ENCODE measurements around the gene CTNNB1. TPM values are rescaled to one million over a fixed set of nuclear protein-coding genes. Genes with fewer than 3 reads are reported as not detected.
A peak's percentile ranks its signal among the peaks of the same experiment; 100 is the strongest.

The CTNNB1 gene
- total and polyA plus RNA-seq, 2 of the 13 experiments (the other 11 are each of a cell fraction or from before 2014, with no cell fraction given) = 398 to 489 TPM

DNA sequence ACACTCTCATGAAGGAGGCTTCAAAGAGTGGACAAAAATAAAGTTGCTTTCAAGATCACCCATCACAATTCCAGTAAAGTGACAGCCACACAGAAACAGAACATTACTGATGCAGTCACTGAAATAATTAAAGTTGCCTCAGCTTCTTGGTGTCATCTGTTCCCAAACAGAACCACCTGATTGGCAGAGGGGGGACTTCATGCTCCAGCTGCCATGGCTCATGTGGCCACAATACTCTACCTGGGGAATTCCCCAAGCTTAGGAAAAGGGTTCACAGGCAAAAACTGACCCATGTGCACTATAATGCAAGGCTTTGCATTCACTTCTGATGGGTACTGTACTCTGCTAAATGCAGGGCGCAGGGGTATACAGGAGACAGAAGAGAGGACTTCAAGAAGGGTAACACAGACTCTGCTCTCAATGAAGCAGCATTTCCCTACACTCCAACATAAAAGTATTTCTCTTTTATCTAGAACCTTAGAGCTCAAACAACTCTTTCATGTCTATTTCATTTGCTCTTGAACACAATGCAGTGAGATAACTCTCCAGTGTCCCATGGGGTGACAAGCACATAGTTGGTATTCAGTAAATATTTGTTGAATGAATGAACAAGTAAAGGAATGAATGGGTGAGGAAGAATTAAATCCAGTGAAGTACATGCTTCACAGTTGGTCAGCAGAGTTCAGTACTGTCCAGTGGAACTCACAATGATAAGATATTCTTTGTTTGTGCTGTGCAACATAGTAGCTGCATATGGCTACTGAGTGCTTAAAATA is 8.6 kb upstream of the CTNNB1 start:
- no peak overlapping the region for H3K4me2 ChIP-seq (ENCODE audit: low read depth, low read length)
- H3K4me1 ChIP-seq (ENCODE audit: insufficient read depth, low read length) = peaks cover 16% of the 10 kb centered on the region
- intact Hi-C loops (cut with micrococcal nuclease; ENCODE audit: unreplicated experiment) = loop anchor here (1.0 to 10.0 kb wide), 4 partner anchors 73 to 466 kb away; no protein-coding TSS in a partner anchor
- H3K27ac ChIP-seq (ENCODE audit: extremely low read length, insufficient read depth, low read length) = no peak overlapping the region
- H3K4me3 ChIP-seq (replicated peaks in 1 of 3; ENCODE audit: insufficient read depth in 1 of 3, low read depth in 2 of 3, low read length in 3 of 3) = no peak overlapping the region
- ATAC-seq (peak; percentile 40; the same call in 2 of the 3 replicates), DNase-seq (ENCODE audit: low spot score) (peak; percentile 57), FAIRE-seq (no peak)
- TF ChIP-seq ZNF24 (IDR thresholded peaks at IDR 0.05) = peak; percentile 90
- TF ChIP-seq TCF7 (IDR thresholded peaks at IDR 0.05; ENCODE audit: low read depth) = 0 out of 2 replicates have a peak, but pooled peaks have one; percentile 24
- no peak for TF ChIP-seq BRCA1 (CRISPR knock-in tag; IDR thresholded peaks at IDR 0.05)
- TF ChIP-seq, protein P1, sequence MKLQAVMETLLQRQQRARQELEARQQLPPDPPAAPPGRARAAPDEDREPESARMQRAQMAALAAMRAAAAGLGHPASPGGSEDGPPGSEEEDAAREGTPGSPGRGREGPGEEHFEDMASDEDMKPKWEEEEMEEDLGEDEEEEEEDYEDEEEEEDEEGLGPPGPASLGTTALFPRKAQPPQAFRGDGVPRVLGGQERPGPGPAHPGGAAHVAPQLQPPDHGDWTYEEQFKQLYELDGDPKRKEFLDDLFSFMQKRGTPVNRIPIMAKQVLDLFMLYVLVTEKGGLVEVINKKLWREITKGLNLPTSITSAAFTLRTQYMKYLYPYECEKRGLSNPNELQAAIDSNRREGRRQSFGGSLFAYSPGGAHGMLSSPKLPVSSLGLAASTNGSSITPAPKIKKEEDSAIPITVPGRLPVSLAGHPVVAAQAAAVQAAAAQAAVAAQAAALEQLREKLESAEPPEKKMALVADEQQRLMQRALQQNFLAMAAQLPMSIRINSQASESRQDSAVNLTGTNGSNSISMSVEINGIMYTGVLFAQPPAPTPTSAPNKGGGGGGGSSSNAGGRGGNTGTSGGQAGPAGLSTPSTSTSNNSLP (IDR thresholded peaks at IDR 0.05; ENCODE audit: low read depth, low read length) = 0 out of 2 replicates have a peak, but pooled peaks have one; percentile 10
- no peak for TF ChIP-seq SOX13 (IDR thresholded peaks at IDR 0.05)
- TF ChIP-seq SOX13 (CRISPR knock-in tag; conservative IDR thresholded peaks at IDR 0.05 in 1 of 2, IDR thresholded peaks at IDR 0.05 in 1 of 2) = peak in 1 of 2 experiments; percentile 58; a peak in 1 of 4 replicates
- no peak for TF ChIP-seq NR3C1 (CRISPR knock-in tag; IDR thresholded peaks at IDR 0.05)
- TF ChIP-seq MTERF4 (CRISPR knock-in tag; IDR thresholded peaks at IDR 0.05) = no peak
- TF ChIP-seq ZBTB21 (CRISPR knock-in tag; IDR thresholded peaks at IDR 0.05) = no peak
- 0% methylated on average over 1 of the region's 1 CpG for WGBS (ENCODE audit: low lambda C conversion rate)
- no peaks in the 10 kb centered on the region for H3K9me3 ChIP-seq (ENCODE audit: low read length)
- no peak overlapping the region for H2AFZ ChIP-seq (ENCODE audit: low read length)
- peaks cover 0 to 8% of the 10 kb centered on the region in 2 experiments; a peak in 1 of 5 replicates for H3K27me3 ChIP-seq (ENCODE audit: control insufficient read depth in 1 of 2, insufficient read depth in 2 of 2, low read length in 2 of 2)
- H3K79me2 ChIP-seq (ENCODE audit: insufficient read depth, low read length) = no peaks in the 10 kb centered on the region
- POLR2A ChIA-PET = no interaction called here
- CTCF ChIA-PET (ENCODE audit: low intra/inter-chr PET ratio, low total read pairs) = no interaction called here
- H3K36me3 ChIP-seq (replicated peaks in 1 of 2; ENCODE audit: control insufficient read depth in 1 of 2, insufficient read depth in 2 of 2, low read length in 2 of 2) = no peaks in the 10 kb centered on the region
- BruUV-seq (replicated peaks) = no TSS peak
- no peaks in the 10 kb centered on the region for H4K20me1 ChIP-seq (ENCODE audit: insufficient read depth, low read length)
- no peak overlapping the region for H3K9ac ChIP-seq (ENCODE audit: insufficient read depth, low read depth, low read length)
- in situ Hi-C loops (cut with HindIII; ENCODE audit: extremely low pct_ligation_motif_present, low pct_unique_long_range_greater_than_20kb) = no loop called here

All from HepG2 (cell line).